GM12872 (cell line): ENCODE measurements around the gene CHRNG.

Experiments used
- TF ChIP-seq, protein P1 (sequence below): IDR thresholded peaks from 3 replicates; pipeline ENCODE4 v1.5.1; 2011; ENCODE audit warnings: low read depth, mild to moderate bottlenecking, low read length, moderate library complexity; ENCODE audit not compliant: insufficient read depth

The CHRNG gene

DNA sequence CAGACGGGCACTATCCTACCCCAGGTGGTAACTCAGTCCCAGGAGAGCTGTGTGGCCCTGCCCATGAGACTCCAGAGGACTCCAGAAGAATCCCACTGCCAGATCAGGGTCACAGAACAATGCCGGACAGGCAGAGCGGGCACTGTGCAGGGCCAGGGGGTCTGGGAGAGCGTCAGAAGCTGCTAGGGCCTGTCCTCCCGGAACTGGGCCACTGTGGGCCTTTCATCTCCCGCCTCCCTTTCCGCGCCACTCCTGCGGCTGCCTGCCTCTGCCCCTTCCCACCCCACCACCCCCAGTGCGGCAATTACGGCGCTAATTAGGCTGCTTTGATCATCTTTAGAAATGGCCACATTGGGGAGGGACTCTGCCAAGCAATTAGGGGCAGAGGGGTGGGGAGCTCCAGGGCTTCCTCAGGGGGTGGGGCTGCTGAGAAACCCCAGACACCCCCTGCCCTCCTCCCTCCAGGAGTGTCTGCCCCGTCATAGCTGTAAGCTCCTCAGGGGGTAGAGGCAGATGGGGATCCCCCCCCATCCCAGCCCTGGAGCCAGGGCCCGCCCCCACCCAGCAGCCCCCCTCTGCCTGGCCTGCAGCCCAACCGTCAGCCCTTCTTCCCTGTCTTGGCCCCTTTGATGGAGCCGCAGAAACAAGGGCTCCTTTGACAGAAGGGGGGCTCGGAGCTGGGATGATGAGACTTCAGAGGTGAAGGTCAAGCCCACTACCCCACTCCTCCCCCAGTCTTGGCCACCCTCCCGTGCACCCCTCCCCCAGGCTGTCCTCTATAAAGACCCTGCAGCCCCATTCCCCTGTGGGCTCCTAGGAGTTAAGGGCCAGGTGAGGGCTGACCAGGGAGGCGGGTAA lies 19.7 kb upstream of the CHRNG start, which contains the start of gene PRSS56:
Gene PRSS56 (plus strand): TSS at position 808 of the 858 bp plus-strand sequence. CDS start 211 bp downstream, outside the sequence.
- TF ChIP-seq, protein P1, sequence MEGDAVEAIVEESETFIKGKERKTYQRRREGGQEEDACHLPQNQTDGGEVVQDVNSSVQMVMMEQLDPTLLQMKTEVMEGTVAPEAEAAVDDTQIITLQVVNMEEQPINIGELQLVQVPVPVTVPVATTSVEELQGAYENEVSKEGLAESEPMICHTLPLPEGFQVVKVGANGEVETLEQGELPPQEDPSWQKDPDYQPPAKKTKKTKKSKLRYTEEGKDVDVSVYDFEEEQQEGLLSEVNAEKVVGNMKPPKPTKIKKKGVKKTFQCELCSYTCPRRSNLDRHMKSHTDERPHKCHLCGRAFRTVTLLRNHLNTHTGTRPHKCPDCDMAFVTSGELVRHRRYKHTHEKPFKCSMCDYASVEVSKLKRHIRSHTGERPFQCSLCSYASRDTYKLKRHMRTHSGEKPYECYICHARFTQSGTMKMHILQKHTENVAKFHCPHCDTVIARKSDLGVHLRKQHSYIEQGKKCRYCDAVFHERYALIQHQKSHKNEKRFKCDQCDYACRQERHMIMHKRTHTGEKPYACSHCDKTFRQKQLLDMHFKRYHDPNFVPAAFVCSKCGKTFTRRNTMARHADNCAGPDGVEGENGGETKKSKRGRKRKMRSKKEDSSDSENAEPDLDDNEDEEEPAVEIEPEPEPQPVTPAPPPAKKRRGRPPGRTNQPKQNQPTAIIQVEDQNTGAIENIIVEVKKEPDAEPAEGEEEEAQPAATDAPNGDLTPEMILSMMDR, result no peak

DNA sequence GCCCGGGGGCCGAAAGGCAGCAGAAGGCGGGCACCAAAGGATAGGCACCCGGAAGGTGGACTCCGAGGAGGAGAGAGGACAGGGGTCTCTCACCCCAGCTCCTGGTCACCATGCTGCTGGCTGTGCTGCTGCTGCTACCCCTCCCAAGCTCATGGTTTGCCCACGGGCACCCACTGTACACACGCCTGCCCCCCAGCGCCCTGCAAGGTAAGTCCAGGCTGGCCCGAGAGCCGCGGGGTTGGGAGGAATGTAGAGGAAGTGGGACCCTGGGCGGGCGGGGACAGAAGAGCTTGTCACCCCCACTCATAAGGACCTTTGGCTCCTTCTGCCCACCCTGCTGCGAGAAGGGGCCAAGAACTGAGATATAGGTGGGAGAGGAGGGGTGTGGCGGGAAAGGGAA lies 19.0 kb upstream of the CHRNG start:
- TF ChIP-seq, protein P1, result no peak

DNA sequence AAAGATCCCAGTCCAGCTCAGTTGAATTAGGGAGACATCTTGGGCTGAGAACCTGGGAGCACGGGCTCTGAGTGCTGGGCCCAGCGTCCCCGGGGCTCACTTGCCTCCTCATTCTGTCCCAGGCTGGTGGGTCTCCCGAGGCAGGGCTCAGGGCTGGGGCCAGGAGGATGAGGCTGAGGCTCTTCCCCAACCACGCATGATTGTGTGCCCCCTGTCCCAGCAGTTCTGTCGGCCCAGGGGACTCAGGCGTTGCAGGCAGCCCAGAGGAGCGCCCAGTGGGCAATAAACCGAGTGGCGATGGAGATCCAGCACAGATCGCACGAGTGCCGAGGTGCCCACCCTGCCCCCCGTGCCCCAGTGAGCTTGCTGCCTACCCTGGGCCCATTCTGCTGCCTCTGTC lies 18.4 kb upstream of the CHRNG start:
- TF ChIP-seq, protein P1, result no peak

DNA sequence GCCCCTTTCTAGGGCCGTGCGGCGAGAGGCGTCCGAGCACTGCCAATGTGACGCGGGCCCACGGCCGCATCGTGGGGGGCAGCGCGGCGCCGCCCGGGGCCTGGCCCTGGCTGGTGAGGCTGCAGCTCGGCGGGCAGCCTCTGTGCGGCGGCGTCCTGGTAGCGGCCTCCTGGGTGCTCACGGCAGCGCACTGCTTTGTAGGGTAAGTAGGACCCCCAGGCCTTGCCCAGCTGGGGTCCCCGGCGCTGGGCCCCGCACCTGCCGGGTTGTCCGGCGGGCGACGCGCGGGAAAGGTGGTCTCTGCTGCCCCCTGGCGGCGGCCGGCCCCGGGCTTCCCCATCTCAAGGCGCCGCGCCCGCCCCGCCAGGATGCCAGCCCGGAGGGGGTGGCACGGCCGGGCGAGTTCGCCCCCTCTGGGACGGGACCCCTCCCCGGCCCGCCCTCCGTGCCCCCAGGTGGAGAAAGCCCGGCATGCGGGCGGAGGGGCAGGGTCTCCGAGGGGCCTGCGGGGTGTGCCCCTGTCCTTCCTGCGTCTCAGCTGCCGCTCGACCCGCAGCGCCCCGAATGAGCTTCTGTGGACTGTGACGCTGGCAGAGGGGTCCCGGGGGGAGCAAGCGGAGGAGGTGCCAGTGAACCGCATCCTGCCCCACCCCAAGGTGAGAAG lies 17.4 kb upstream of the CHRNG start:
- TF ChIP-seq, protein P1, result peak; percentile 63; the same call in 2 of the 3 replicates

DNA sequence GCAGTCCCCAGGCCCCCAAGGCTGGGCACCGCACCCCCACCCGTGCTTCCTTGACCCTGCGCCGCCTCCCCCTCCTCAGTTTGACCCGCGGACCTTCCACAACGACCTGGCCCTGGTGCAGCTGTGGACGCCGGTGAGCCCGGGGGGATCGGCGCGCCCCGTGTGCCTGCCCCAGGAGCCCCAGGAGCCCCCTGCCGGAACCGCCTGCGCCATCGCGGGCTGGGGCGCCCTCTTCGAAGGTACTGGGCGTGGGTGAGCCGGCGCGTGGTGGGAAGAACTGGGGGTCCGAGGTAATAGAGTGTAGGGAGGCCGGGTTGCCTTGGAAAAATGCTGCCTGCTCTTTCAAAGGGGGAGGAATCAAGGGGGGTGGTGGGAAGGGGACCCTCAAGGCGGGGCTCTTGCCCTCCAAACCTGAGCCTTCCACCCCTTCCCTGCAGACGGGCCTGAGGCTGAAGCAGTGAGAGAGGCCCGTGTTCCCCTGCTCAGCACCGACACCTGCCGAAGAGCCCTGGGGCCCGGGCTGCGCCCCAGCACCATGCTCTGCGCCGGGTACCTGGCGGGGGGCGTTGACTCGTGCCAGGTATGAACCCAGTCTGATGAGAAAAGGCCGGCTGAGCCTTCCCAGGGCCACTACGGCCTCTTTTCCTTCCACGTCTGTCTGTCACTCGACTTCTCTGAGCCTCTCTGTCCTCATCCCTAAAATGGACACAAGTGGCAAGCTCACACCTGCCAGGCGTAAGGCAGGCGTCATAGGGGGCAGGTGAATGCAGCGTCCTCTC lies 16.7 kb upstream of the CHRNG start:
- TF ChIP-seq, protein P1, result no peak

DNA sequence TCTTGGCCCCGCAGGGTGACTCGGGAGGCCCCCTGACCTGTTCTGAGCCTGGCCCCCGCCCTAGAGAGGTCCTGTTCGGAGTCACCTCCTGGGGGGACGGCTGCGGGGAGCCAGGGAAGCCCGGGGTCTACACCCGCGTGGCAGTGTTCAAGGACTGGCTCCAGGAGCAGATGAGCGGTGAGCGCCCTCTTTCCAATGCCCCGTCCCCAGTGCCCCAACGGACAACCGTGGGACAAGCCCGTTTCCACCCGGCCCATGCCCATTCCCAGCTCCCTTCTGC lies 16.1 kb upstream of the CHRNG start:
- TF ChIP-seq, protein P1, result no peak
